Nephron progenitor cell (in vitro differentiated cells): Measurements from ENCODE around the gene GUCA1A.

ENCODE experiments used
- DNase-seq: peaks from one replicate; pipeline ENCODE4 v3.0.0; 2021
- H3K27ac Mint-ChIP-seq: 2 replicates; pipeline ENCODE4 v1.8.0; 2021; ENCODE audit warnings: mild to moderate bottlenecking, moderate library complexity, mixed read lengths
- H3K27me3 Mint-ChIP-seq: 2 replicates; pipeline ENCODE4 v1.8.0; 2021; ENCODE audit warnings: mild to moderate bottlenecking, low read depth, mixed read lengths; ENCODE audit not compliant: poor library complexity
- H3K36me3 Mint-ChIP-seq: 2 replicates; pipeline ENCODE4 v1.8.0; 2021; ENCODE audit warnings: low read depth, mixed read lengths
- H3K4me1 Mint-ChIP-seq: 2 replicates; pipeline ENCODE4 v1.8.0; 2021; ENCODE audit warnings: mixed read lengths
- H3K4me3 Mint-ChIP-seq: 2 replicates; pipeline ENCODE4 v1.8.0; 2021; ENCODE audit warnings: mild to moderate bottlenecking, moderate library complexity, mixed read lengths
- H3K9me3 Mint-ChIP-seq: 2 replicates; pipeline ENCODE4 v1.8.0; 2021; ENCODE audit warnings: mild to moderate bottlenecking, moderate library complexity, mixed read lengths
- TF ChIP-seq, protein P1 (sequence below): fragments of 200-600 bp; sonication (generic); IDR thresholded peaks from 2 replicates; pipeline ENCODE4 v1.5.0; 2021; ENCODE audit warnings: antibody characterized with exemption

Gene GUCA1A

GRCh38 chr6:42226645-42227143 lies 53.5 kb downstream of the GUCA1A start:
- TF ChIP-seq, protein P1, sequence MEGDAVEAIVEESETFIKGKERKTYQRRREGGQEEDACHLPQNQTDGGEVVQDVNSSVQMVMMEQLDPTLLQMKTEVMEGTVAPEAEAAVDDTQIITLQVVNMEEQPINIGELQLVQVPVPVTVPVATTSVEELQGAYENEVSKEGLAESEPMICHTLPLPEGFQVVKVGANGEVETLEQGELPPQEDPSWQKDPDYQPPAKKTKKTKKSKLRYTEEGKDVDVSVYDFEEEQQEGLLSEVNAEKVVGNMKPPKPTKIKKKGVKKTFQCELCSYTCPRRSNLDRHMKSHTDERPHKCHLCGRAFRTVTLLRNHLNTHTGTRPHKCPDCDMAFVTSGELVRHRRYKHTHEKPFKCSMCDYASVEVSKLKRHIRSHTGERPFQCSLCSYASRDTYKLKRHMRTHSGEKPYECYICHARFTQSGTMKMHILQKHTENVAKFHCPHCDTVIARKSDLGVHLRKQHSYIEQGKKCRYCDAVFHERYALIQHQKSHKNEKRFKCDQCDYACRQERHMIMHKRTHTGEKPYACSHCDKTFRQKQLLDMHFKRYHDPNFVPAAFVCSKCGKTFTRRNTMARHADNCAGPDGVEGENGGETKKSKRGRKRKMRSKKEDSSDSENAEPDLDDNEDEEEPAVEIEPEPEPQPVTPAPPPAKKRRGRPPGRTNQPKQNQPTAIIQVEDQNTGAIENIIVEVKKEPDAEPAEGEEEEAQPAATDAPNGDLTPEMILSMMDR: no peak
- Mint-ChIP-seq H3K9me3 (no peaks in the 10 kb centered on the region), H3K27me3 (peaks cover 9% of the 10 kb centered on the region), H3K36me3 (peaks cover under 1% of the 10 kb centered on the region), H3K27ac (peak overlapping the region; percentile 73), H3K4me3 (peak overlapping the region; percentile 58), H3K4me1 (peaks cover 29% of the 10 kb centered on the region)
- no peak for DNase-seq

DNA sequence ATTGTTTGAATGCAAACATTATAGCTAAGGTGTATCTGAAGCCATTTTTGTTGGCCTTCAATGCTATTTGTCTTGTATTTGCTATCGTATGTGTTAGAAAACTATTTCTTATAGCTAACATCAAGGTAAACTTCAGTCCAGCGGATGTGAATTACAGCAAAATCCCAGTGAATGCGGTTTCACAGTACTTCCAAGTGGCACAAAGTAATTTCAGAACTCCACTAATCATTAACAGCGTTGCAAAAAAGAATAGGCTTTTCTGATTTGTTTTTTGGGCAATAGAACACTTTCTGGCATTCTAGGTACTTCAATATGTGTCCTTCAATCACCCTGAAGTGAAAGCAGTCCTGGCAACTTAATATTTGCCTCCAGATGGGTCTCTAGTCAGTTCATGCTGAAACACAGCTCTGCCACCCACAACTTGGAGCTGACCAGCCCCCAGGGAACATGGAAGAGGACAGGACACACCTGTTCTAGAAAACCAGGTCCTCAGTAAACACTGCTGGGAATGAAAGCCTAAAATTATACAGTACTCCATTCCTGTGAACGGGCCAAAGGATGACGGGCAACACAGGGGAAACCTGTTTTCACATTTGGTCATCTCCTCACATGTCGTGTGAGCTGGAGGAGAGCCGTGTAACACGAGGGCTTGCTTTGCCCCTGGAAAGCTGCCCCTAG lies 54.1 kb downstream of the GUCA1A start:
- H3K27ac Mint-ChIP-seq: peak overlapping the region; percentile 54
- H3K27me3 Mint-ChIP-seq: peaks cover 9% of the 10 kb centered on the region
- no peaks in the 10 kb centered on the region for H3K9me3 Mint-ChIP-seq
- H3K4me1 Mint-ChIP-seq: peaks cover 29% of the 10 kb centered on the region
- peaks cover 7% of the 10 kb centered on the region for H3K36me3 Mint-ChIP-seq
- no peak for DNase-seq
- TF ChIP-seq, protein P1: no peak
- H3K4me3 Mint-ChIP-seq: no peak overlapping the region

DNA sequence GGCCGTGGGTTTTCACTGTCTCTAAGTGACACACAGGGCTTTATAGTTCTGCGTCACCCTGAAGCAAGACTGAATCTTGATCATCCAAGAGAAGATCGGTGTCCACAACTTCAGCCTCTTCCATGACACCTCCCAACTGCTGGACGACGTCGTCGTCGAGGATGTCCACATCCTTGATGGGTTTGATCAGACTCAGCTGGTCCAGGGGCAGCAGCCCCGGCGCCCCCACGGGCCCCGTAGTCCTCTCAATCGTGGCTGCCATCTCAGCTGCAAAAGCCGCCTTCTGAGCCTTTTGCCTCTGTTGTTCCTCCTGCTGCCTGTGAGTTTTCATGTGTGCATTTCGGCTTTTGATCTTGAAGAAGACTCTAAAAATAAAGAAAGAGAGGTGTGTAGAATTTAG lies 55.1 kb downstream of the GUCA1A start:
- TF ChIP-seq, protein P1: no peak
- Mint-ChIP-seq H3K4me3 (no peak overlapping the region), H3K36me3 (peaks cover 13% of the 10 kb centered on the region)

More for the DNA sequence above, 55.1 kb downstream of the GUCA1A start:
- peaks cover 10% of the 10 kb centered on the region for H3K27me3 Mint-ChIP-seq
- no peak for DNase-seq
- H3K9me3 Mint-ChIP-seq: no peaks in the 10 kb centered on the region
- H3K4me1 Mint-ChIP-seq: peaks cover 29% of the 10 kb centered on the region
- no peak overlapping the region for H3K27ac Mint-ChIP-seq
